ENCODE data around the gene NECAP2.
A peak's percentile ranks its signal among the peaks of the same experiment; 100 is the strongest.

GRCh38 chr1:16440470-16441281 lies at the start of gene NECAP2:
- TF ChIP-seq CTCF (IDR thresholded peaks at IDR 0.05) (peak; percentile 77), RFX5 (IDR thresholded peaks at IDR 0.05; ENCODE audit: low read length) (0 out of 2 replicates have a peak, but pooled peaks have one; percentile 46), SMC3 (IDR thresholded peaks at IDR 0.05; ENCODE audit: low read depth, low read length) (peak; percentile 49), RCOR1 (IDR thresholded peaks at IDR 0.05; ENCODE audit: low read length) (no peak; the same call in 1 of the 2 replicates), YY1 (IDR thresholded peaks at IDR 0.05; ENCODE audit: low read depth) (peak; percentile 77), USF2 (IDR thresholded peaks at IDR 0.05; ENCODE audit: borderline replicate concordance, low read depth, low read length) (0 out of 2 replicates have a peak, but pooled peaks have one; percentile 26), CHD2 (IDR thresholded peaks at IDR 0.05; ENCODE audit: low read length, partially characterized antibody) (peak; percentile 78), EZH2phosphoT487 (IDR thresholded peaks at IDR 0.05; ENCODE audit: borderline replicate concordance, low read depth) (no peak)

All from SK-N-SH (cell line).